HG03575 (cell line): Measurements from ENCODE around the gene LRMDA.

Source experiments
- ATAC-seq: cut with Tn5 transposase; IDR thresholded peaks from one replicate; pipeline ENCODE4 v1.9.1; 2021; ENCODE audit not compliant: unreplicated experiment, insufficient number of reproducible peaks, low FRiP score; ENCODE audit errors: extremely low read depth

LRMDA gene

DNA sequence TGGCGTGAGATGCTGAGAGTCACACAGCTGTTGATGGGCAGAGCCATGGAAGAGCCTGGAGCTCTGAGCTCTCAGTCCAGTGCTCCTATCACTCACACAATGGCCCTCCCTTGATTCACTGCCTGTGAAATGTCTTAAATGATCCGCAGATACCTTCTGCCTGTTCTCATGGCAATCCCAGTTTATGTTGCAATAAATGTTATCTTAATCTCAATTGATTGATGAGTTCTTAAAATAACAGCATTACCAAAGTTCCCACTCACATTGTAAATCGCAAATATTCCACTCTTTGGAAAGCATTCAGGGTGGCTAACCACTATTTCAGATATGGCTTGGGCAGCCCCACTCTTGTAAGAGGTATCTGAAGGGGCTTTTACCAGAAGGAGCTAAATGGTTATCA is 865.5 kb downstream of the LRMDA start:
- ATAC-seq: no peak

DNA sequence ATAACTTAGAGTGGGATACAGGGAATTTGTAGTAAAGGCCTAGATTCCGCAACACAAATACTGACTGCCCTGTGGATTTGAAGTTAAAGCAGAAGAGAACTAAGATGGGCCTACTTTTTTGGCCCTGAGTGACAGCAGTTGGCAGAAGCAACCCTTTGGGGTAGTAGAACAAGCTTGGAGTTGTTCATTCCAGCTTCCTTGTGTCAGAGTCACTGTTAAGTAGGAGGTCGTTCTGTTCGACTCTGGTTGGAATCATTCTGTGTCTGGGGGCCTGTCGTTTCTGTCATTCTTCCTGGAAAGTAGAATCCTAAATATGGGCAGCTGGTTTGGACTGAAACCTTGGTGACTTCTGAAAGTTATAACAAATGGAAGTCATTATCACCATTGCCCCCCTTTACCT is 865.9 kb downstream of the LRMDA start:
- no peak for ATAC-seq

DNA sequence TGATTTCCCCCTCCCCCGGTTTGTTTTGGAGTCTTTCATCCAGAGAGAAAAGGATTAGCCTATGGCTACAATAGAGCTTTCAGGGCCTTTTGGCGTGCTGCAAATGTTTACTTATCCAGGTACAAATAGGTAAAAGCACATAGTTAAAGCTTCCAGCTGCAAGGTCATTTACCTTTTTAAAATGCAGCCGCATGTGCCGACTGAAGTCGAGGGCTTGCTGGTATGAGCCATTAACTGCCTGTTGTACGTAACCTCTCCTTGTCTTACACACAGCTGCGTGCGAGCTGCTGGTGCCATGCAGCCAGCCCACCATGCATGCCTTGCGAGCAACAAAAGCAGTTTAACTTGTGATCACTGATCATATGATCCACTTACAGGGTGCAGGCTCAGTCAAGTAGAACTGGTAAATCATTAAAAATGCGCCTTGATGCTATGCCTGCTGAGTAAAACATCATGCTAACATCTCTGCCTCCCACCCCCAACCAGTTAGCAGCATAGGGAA is 866.4 kb downstream of the LRMDA start:
- ATAC-seq: no peak

DNA sequence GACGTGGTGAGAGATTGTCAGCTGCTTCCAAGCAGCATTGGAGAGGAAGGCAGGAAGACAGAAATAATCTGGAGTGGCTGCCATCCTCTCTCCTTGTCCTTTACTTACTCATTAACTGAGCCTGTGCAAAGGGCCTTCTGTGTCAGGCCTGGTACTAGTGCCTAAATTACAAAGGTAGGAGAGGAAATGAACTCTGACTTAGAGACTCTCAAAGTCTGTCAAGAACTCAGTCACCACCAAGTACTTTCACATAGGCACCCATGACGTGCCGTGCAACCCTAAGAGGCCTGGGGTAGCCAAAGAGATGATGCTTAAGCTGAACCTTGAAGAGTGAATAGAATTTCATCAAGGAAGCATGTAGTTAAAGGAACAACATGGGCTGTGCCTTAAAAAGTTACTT is 866.9 kb downstream of the LRMDA start:
- ATAC-seq: no peak

DNA sequence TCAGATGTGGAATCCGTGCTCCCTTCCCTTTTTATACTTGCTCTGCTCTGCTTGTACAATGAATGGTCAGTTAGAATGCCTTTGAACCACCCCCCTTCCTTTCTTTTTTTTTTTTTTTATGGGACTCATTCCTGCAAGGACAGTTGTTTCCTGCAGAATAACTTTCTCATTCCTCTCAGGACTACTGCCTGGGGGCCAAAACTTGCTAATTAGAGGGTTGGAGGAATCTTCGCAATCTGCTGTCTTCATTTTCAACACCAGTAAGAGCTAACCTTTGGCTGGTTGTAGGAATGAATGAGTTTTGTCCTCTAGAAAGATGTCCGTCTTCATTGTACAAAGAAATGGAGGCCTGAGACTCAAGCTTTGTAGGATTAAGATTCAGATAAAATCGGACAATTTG is 868.1 kb downstream of the LRMDA start:
- ATAC-seq: no peak

DNA sequence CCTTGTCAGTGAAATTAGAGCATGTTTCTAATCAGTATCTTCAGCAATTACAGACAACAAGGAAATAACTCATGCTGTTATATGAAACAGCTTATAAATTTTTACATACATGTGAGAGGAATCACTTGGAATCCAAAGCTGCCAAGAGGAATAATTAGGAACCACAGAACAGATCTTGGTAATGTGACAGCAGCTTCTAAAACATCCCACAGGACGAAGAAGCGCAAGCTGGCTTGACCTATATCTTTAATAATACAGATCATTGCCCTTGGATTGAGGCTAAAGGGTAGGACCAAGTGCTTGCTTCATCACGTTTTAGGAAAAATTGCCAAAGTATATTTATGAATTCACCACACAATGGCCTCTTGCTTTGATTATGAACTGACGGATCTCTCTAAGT is 869.8 kb downstream of the LRMDA start:
- ATAC-seq: no peak

DNA sequence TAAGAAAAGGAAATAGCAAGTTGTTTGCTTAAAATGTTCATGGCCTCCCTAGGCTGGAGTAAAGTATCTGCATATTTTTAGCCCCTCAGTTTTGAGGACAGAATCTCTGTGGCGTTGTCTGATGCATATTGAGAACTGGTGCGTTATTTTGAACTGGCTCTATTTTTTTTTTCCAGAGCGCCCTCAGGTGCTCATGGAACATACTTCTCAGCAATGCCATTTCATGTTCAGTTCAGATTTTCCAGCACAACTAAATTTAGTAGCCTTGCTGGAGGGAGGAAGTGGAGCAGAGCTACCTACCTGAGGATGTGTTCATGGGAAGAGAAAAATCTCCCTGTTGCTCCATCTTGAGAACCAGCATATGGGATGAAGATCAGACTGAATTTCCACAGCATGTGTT is 870.5 kb downstream of the LRMDA start:
- no peak for ATAC-seq

DNA sequence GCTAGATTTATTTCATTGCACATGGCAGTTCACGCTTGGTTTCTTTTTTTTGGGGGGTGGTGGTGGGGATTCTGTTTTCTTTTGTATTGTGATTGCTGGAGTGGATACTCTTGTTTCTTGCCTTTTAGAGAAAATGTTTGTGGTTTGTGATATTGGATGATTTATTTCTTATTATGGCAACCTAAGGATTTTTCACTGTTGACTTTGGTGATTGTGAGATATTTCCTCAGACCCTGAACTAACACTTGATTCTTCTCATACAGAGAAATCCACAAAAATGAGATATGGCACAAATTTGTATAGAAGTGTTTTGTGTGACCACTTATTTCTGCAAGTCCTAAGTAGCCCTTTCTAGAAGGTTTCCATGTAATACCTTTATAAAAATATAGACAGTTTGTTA is 871.1 kb downstream of the LRMDA start:
- no peak for ATAC-seq

DNA sequence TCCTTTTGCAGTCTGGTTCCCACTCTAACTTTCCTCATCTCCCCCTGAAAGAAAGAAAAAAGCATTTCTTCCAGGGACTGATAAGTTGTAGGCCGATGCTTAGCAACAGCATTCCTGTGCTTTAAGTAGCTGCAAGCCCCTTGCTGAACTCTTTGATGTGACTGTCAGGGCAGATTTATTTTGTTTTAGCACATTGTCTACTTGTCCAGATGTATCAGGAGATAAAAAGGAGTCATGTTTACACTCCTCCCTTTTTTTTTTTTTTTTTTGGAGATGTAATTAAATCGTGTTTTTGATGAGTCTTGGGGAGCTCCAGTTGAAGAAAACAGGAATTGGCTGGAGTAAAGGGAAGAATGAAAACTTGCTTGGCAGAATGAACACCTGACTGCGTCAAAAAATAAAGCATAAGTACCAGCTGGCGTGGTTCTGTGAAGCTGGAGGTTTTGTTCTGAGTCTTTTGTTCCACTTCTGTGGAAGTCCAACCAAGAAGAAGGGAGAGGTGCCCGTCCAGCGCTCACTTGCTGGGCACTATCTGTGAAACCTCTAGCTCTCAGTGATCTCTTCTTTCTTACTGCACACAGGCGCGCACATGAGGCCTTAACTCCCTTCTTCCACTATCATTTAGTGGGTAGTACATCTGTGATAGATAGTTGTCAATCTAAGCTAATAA is 871.7 kb downstream of the LRMDA start:
- ATAC-seq: no peak

DNA sequence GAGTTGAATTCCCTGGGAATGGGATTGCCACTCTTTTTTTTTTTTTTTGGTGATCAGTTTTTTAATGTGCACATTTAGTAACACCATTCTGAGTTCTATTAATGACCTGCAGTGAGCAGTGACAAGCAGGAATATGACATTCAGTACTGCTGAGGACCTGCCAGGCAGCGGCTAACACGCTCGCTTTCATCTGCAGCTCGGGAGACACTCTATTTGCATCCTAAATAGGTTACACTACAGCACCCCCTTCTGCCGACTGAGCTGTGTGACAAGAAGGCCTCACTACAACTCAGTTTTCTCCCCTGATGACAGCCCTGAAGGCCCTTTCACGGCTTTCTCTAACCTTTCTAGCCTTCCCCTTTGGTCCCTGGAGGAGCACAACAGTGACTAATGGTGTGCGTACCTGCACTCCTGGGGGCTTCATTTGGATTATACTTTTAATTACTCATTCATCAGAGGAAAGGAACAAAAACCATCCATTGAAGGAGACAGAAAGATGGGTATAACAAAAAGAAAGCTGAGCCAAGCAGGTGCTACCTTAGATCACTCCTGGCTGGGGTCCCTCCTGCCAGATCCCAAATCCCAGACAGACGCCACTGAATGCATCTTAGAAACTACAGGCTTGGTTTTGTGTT is 872.4 kb downstream of the LRMDA start:
- ATAC-seq: no peak

DNA sequence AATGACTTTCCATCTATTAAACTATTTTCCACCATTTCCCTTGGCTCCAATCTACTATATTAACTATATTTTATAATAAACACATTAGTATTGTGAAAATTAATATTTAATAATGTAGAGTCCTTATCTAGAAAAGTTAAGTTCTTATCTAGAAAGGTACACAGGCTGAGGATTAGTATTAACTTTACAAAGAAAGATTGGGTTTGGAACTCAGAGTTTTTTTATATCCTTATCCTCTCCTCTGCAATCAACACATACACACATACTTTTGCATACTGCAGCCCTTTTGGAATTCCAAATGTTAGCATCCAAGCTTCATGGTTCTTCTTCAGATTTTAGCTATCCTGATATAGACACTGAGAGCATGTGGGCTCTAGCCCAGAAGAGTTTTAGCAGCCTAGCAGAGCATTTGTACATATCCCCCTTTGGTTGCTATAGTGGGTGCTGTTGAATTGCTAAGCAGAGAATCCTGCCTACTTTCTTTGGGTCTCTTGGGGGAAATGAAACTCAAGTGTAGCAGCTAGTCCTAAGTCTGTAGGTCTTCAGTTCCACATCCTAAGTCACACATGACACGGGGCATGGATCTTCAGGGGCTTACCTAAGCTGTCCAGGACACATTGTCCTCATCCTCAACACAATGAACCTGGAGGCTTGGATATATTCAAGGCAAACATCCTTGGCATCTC is 874.6 kb downstream of the LRMDA start:
- ATAC-seq: no peak

DNA sequence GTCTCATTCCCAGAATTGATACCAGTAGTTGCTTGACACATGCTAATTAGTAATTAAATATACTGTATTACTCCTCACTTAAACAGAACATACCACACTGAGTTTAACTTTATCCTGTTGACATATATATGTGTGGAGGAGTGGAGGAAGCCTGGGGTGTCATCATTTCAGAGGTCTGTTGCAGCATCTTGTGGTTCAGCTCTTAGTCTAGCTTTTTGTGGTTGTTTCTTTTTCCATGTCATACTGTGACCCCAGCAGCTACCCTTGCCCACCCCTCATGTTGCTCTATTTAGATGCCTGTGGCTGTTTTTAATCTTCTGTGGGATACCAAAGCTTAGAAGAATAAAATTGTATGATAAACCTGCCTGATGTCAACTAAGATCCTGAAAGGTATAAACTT is 875.4 kb downstream of the LRMDA start:
- no peak for ATAC-seq

DNA sequence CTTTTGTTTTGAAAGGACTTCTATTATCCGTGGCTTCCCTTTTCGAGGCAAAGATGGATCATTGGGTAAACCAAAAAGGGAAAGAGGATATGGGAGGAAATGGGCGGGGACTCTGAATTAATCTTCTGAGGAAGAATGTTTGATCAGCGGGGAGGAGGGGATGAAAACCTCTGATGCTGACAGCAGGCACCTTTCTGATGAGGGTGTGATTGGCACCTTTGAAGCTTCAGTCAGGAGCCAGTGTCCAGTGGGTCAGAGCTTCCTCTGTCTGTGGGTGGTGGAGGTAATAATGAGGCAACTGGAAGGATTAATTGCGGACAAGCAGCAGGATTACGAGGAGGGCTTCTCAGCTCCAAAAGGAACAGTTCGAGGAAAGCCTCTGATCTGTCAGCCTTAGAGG is 877.6 kb downstream of the LRMDA start:
- ATAC-seq: no peak

DNA sequence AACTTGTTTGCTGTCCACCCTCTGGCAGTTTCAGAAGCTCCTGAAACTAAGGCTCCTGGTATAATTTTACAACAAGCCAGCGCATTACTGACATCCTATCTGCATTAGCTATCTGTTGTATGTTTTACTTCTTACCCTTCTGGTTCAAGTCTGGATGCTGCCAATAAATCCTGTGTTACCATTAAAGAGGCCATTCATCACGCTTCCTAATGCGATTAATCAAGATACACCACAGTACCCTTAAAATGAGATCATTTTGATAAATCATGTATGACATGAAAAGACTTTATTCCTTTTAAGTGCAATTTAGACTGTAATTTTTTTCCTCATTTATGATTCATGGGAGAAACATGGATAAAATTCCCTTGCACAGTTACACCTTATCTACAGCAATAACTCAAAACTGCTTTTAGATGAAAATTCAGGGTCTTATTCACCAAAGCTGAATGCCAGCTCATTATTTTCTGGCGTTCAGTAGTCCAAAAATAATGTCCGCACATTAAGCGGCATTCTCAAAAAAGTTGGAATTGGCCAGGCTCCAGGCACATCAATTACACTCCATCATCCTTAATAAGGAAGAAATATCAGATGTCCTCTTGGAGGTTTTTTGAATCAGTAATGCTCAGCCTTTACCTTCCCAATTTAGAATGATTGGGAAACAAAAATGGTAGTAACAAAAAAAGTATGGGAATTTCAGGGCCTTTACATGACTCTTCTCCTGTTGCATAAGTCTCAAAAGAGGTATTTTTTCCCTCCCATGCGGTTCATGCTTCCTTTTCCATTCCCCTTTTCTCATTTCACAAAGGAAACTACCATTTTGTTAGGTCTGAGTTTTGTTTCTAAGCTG is 878.5 kb downstream of the LRMDA start:
- ATAC-seq: no peak

DNA sequence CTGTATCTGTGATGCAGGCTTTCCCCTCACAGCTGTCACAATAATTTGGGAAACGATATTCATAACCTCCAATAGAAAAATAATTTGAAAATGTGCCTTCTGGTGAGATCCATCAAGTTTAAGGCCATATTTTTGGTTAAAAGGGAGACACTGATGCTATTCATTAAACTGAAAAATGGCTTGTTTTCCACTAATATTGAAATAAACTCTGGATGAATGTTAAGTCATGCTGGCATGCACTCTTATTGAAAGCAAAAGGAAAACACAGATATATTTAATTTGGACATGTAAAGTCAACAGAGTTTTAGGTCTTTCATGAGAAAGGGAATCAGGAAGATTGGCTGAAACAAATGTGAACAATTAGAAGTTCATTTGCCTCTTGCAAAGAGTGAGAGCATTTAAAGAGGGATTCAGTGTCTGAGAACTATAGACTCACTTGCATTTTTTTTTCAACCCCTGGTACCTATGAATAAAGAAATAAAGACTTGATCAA is 879.2 kb downstream of the LRMDA start:
- ATAC-seq: no peak

DNA sequence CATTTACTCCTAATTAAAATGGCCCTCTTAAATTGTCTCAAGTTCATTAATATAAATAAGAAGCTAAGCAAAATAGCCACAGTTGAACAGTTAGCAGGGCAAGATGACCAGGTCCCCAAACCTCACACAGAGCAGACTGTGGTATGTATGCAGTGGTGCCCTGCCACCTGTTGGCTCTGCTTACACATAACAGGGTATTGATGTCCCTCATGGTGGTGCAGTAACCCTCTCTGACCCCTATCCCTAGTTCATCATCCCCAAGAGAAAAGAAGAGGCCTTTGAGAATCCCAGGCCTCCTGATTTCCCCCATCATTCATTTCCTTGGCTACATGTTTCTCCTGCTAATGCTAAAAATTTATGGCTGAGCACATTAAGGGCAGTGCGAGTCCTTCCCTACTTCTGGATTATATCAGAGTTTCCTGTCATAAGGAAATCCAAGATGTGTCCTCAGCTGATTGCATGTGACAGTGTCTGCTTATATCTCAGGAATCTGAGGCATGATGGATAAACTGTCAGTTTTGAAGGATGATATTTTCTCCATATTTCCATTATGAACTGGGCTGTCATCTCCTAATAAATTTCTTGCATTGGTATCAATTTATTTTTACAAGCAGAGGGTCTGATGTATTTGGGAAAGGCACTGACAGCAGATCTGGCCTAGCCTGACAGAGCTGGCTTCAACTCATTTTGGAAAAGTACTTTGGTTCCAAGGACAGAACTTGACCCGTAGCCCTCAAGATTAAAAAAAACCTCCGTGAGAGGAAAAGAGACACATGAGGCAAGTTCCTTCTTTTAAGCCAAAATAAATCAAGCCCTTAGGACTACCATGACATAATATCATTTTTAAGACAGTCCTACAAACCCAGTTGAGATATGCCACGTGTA is 880.6 kb downstream of the LRMDA start:
- no peak for ATAC-seq

DNA sequence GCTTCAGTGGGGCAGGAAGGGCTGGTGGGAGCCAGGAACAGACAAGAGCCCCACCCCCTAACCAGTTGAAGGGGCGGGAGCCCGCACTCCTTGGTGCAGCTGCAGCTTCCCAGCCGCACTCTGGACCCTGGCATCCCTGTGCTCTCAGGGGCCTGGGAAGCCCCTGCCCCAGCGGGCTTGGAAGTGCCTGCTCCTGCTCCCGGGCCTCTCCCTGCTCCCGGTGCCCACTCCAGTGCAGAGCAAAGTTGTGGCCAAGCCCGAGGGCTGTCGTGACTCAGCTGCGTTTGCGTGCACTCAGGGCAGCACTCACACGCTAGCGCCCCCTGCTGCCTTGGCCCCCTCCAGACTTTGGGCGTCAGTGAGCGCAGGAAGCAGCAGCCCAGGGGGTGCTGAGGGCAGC is 883.8 kb downstream of the LRMDA start:
- no peak for ATAC-seq

DNA sequence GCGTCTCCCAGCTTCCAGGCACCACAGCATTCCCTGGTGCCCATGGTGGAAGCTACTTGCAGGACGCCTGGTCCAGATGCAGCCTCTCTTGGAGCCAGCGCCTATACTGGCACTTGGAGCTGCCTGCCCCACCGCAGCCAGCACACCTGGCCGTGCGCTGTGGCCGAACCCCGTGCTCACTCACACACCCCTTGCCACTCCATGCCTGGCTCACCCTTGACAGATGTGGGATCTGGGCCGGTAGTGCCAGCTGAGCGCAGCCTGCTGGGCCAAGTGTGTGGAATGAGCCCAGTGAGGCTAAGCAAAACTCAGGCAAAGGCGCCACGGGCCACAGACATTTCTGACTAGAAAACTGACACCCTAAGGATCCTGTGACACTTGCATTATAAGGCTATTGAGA is 884.8 kb downstream of the LRMDA start:
- ATAC-seq: no peak
